PFSK-1 (cell line): Measurements from ENCODE around the gene TTLL11.

Experiments
- POLR2AphosphoS5 ChIP-seq: IDR thresholded peaks from 2 replicates; pipeline ENCODE4 v1.6.1; 2012; ENCODE audit warnings: low read depth, mild to moderate bottlenecking, control low read depth, low read length, moderate library complexity
- SIN3A ChIP-seq: IDR thresholded peaks from 2 replicates; pipeline ENCODE4 v1.6.1; 2012; ENCODE audit warnings: mild to moderate bottlenecking, low read length, moderate library complexity, borderline replicate concordance; ENCODE audit not compliant: insufficient read depth

DNA sequence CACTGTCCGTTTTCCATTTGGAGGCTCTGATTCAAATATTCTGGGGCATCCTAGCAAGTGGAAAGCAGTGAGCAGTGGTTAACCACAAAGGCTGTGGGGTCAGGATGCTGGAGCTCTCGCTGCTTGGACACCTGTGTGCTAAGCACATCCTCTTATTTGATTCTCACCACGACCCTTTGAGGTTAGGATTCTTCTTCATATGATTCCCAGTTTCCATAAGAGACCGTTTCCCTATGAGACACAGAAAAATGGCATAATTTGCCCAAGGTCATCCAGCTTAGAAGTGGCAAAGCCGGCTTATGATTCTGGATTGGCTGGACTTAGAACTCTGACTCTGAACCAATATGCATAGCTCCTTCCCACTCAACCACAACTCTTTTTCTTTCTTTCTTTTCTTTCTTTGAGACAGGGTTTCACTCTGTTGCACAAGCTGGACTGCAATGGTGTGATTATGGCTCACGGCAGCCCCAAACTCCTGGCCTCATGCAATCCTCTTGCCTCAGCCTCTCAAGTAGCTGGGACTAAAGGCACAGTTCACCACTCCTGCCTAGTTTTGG lies 207.7 kb downstream of the TTLL11 start:
- TF ChIP-seq SIN3A (no peak), POLR2AphosphoS5 (no peak)
